Uterine smooth muscle cell (primary cell): ENCODE results near the gene VPS51. TPM values are rescaled to one million over a fixed set of nuclear protein-coding genes. Genes with fewer than 3 reads are reported as not detected.

Experiments
- total RNA-seq: library from RNA; depleted of rRNA; stranded (reverse); fragments of >200 nt; gene quantifications from 2 replicates; pipeline ENCODE4 v1.2.3, GENCODE V29; 2014

The VPS51 gene
- 153 and 194 TPM in 2 replicates for total RNA-seq

DNA sequence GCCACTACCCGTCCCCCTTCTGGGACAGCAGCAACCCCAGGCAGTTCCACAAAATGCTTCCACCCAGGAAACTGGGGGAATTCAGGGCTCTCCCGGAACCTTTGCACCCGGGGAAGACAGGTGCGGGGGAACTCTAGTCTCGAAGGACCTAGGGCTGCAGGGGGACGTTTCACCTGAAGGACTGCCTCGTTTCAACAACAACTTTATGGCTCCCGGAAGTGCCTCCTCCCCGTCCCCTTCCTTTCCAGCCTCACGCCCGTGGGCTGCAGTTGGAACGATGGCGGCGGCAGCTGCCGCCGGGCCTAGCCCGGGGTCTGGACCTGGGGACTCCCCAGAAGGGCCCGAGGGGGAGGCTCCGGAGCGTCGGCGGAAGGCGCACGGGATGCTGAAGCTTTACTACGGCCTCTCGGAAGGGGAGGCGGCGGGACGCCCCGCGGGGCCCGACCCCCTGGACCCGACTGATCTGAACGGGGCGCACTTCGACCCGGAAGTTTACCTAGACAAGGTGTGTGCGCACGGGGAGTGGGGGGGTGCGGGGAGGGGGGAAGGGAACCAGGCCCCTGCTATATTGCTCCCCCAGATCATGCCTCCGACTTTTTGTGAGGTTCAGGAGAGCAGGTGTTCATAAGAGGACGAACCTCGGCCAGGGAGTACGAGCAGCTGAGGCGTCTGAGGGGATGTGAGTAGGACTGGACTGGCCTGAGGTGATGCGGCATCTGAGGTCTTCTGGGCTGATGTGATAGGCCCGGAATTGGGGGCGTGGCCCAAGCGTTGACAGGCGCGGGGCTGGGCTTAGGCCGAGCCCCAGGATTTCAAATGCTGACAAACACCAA is at the start of gene VPS51:
TSS of gene VPS51 (plus strand) at position 241 of the 833 bp plus-strand sequence. CDS start at position 278, 37 bp downstream.

GRCh38 chr11:65058419-65059054 is 37.5 kb upstream of the VPS51 start, which contains the start of gene NAALADL1:
NAALADL1 (minus strand) TSS chr11:65058553; CDS start chr11:65058521, 32 bp downstream.

GRCh38 chr11:65083834-65084597 is 12.0 kb upstream of the VPS51 start, which contains the start of the genes CDCA5 and ZFPL1:
CDCA5 (minus strand) TSS chr11:65084040; CDS start chr11:65083978, 62 bp downstream.
ZFPL1 (plus strand) TSS chr11:65084222; CDS start chr11:65084699, 477 bp downstream.

GRCh38 chr11:65111744-65112545 is 15.9 kb downstream of the VPS51 start, which contains the start of gene TM7SF2:
TM7SF2 (plus strand) TSS chr11:65111872; CDS start chr11:65112016, 144 bp downstream.

DNA sequence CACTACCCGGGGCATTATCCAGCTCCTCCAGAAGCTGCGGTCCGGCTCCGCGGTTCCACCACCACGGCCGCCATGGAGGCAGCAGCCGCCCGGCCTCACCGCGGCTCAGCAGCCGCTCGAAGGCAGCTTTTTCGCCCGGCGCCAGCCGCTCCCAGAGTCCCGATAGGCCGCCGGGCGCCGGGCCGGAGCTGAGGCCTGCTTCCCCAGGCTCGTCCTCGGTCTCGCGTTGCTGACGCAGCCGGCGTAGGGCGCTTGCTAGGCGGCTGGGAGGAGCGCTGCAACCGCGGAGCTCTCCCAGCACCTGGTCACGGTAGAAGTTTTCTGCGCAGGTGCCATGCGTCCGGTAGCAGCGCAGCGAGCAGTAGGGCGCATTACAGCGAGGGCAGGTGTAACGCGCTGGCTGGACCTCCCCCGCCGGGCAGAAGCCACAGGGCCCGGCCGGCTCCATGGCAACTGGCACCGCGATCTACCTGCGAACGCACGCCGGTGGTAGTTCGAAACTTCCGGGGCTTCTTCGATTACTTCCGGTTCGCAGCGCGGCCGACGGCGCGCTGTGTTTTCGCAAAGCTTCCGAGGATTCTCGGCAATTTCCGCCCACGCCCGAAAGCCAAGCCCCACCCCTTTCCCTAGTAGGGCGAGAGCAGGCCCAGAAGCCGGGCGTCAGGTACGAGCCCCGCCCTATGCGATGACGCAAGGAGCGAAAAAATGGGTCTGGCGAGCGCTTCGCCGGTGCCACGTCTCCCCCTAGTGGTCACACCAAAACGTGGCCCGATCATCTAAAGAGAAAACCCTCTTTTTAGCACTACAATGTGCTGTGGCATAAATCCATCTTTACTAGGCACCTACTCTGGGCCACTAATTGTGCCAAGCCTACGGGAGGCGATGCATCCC is 21.4 kb downstream of the VPS51 start, which contains the start of gene ZNHIT2:
TSS of gene ZNHIT2 (minus strand) at position 496 of the 891 bp plus-strand sequence. CDS start at position 448, 48 bp downstream.

GRCh38 chr11:65121865-65122696 is 26.1 kb downstream of the VPS51 start, which contains the start of the genes FAU and MRPL49:
FAU (minus strand) TSS chr11:65122134; CDS start chr11:65121813, 321 bp downstream.
MRPL49 (plus strand) TSS chr11:65122321; CDS start chr11:65122347, 26 bp downstream.

GRCh38 chr11:65134240-65134951 is 38.4 kb downstream of the VPS51 start, which contains the start of gene SYVN1:
SYVN1 (minus strand) TSS chr11:65134519; CDS start chr11:65133601, 918 bp downstream.

Other genes with a start within 250 kb of the VPS51 start
- gene EHD1, start 217.6 kb upstream of the VPS51 start, total RNA-seq, result 61.5 and 111 TPM in 2 replicates
- gene ATG2A, start 179.0 kb upstream of the VPS51 start, total RNA-seq, result 15.4 and 17.5 TPM in 2 replicates
- 7.6 and 12.4 TPM in 2 replicates for gene PPP2R5B, start 171.5 kb upstream of the VPS51 start, total RNA-seq
- gene GPHA2, start 160.3 kb upstream of the VPS51 start, total RNA-seq, result not detected in 2 replicates
- not detected in 2 replicates for gene MAJIN, start 124.1 kb upstream of the VPS51 start, total RNA-seq
- gene BATF2, start 99.2 kb upstream of the VPS51 start, total RNA-seq, result 0.50 and 0.77 TPM in 2 replicates
- 74.7 and 104 TPM in 2 replicates for gene ARL2, start 82.1 kb upstream of the VPS51 start, total RNA-seq
- gene SNX15, start 68.8 kb upstream of the VPS51 start, total RNA-seq, result 7.4 and 10.4 TPM in 2 replicates
- gene SAC3D1, start 55.0 kb upstream of the VPS51 start, total RNA-seq, result 8.4 and 20.3 TPM in 2 replicates
- 24.7 and 31.5 TPM in 2 replicates for gene NAALADL1, start 37.7 kb upstream of the VPS51 start, total RNA-seq
- 7.1 and 18.6 TPM in 2 replicates for gene CDCA5, start 12.2 kb upstream of the VPS51 start, total RNA-seq
- gene ZFPL1, start 12.0 kb upstream of the VPS51 start, total RNA-seq, result 34.0 and 36.2 TPM in 2 replicates
- 13.1 and 49.4 TPM in 2 replicates for gene TM7SF2, start 15.7 kb downstream of the VPS51 start, total RNA-seq
- 11.4 and 12.0 TPM in 2 replicates for gene ZNHIT2, start 21.5 kb downstream of the VPS51 start, total RNA-seq
- 229 and 277 TPM in 2 replicates for gene FAU, start 25.9 kb downstream of the VPS51 start, total RNA-seq
- gene MRPL49, start 26.1 kb downstream of the VPS51 start, total RNA-seq, result 43.4 and 52.5 TPM in 2 replicates
- gene SYVN1, start 38.3 kb downstream of the VPS51 start, total RNA-seq, result 19.4 and 47.6 TPM in 2 replicates
- gene SPDYC, start 74.0 kb downstream of the VPS51 start, total RNA-seq, result not detected in 2 replicates
- gene CAPN1, start 85.7 kb downstream of the VPS51 start, total RNA-seq, result 88.1 and 117 TPM in 2 replicates
- 5.9 and 23.0 TPM in 2 replicates for gene POLA2, start 165.7 kb downstream of the VPS51 start, total RNA-seq
- gene CDC42EP2, start 218.7 kb downstream of the VPS51 start, total RNA-seq, result 13.3 and 17.2 TPM in 2 replicates
- 33.5 and 41.6 TPM in 2 replicates for gene DPF2, start 237.6 kb downstream of the VPS51 start, total RNA-seq